ENCODE data around the gene CABYR. TPM values are rescaled to one million over a fixed set of nuclear protein-coding genes. Genes with fewer than 3 reads are reported as not detected.
"Not testable (repeated sequence)": the region's sequence is repeated elsewhere in the genome, so short reads cannot be mapped to it uniquely, and the experiment has no call there.

The CABYR gene
- total RNA-seq, 1 donor from 2014 or later = not detected

DNA sequence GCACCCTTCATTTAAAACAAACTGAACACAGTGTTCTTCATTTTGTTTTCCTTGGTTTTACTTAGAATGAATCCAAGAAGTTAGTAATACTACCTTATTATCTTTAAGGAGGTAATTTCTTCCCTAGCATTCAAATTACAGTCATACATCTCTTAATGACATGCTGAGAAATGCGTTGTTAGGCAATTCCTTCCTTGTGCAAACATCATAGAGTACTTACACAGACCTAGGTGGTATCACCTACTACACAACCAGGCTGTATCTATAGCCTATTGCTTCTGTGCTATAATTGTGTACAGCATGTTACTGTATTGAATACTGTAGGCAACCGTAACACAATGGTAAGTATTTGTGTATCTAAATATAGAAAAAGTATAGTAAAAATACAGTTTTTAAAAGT is 8.4 kb upstream of the CABYR start:
- no peak for DNase-seq (ENCODE audit: low spot score in 2 of 2)
- intact Hi-C loops (cut with DNase I) = no loop called here
- Histone ChIP-seq H3K27ac (no peak overlapping the region), H3K4me3 (no peak overlapping the region), H3K36me3 (peaks cover 0 to 5% of the 10 kb centered on the region in 2 donors), H3K4me1 (no peaks in the 10 kb centered on the region), H3K9me3 (no peaks in the 10 kb centered on the region), H3K27me3 (no peaks in the 10 kb centered on the region)
- TF ChIP-seq, protein P1, sequence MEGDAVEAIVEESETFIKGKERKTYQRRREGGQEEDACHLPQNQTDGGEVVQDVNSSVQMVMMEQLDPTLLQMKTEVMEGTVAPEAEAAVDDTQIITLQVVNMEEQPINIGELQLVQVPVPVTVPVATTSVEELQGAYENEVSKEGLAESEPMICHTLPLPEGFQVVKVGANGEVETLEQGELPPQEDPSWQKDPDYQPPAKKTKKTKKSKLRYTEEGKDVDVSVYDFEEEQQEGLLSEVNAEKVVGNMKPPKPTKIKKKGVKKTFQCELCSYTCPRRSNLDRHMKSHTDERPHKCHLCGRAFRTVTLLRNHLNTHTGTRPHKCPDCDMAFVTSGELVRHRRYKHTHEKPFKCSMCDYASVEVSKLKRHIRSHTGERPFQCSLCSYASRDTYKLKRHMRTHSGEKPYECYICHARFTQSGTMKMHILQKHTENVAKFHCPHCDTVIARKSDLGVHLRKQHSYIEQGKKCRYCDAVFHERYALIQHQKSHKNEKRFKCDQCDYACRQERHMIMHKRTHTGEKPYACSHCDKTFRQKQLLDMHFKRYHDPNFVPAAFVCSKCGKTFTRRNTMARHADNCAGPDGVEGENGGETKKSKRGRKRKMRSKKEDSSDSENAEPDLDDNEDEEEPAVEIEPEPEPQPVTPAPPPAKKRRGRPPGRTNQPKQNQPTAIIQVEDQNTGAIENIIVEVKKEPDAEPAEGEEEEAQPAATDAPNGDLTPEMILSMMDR (IDR thresholded peaks at IDR 0.05) = no peak

DNA sequence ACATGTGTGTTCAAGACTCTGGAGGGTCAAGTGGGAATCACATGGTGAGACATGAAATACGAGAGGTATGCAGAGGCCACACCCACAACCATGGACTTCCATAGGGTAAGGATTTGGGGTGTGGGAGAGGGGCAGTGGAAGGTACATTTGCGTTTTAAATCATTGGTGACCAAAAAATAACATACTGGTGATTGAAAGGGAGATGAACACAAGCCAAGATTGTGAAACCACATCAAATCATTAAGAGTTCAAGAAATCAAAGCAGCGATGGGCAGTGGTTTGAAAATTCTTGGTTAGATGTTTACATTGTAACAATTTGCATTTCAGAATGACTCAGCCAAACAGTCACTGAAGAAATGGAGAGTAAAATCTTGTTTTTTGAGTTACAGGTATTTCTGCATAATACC is 1.9 kb upstream of the CABYR start:
- TF ChIP-seq, protein P1 (IDR thresholded peaks at IDR 0.05) = no peak
- intact Hi-C loops (cut with DNase I) = no loop called here
- no peak overlapping the region for H3K4me3 ChIP-seq
- H3K27me3 ChIP-seq = no peaks in the 10 kb centered on the region
- H3K4me1 ChIP-seq = peaks cover 0 to 6% of the 10 kb centered on the region in 2 donors
- H3K27ac ChIP-seq = no peak overlapping the region
- H3K9me3 ChIP-seq = no peaks in the 10 kb centered on the region
- peaks cover 0 to 5% of the 10 kb centered on the region in 2 donors for H3K36me3 ChIP-seq
- DNase-seq (ENCODE audit: low spot score in 2 of 2) = no peak

DNA sequence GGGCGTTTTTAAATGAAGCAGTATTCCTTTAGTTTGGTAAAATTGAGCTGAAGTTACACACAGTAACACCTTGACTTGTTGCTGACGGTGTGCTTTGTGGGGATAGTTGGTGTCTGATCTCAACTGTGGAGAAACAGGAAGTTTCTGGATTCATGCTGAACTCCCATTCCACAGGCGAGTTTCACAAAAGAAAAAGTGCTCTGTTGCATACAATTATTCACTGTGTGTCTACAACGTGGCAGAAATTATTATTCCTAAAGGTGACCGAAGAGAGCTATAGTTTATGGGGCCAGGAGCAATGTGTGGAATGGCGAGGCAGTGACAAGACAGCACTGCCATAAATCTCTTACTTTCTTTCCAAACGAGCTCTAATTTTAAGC is 463 bp upstream of the CABYR start:
- no peaks in the 10 kb centered on the region for H3K27me3 ChIP-seq
- peak overlapping the region; percentile 55 to 69 for H3K27ac ChIP-seq
- peak overlapping the region; percentile 76 to 77 for H3K4me3 ChIP-seq
- H3K36me3 ChIP-seq = no peaks in the 10 kb centered on the region
- no peaks in the 10 kb centered on the region for H3K9me3 ChIP-seq
- TF ChIP-seq, protein P1 (IDR thresholded peaks at IDR 0.05) = no peak
- no peak for DNase-seq (ENCODE audit: low spot score in 2 of 2)
- H3K4me1 ChIP-seq = peaks cover 0 to 6% of the 10 kb centered on the region in 2 donors
- intact Hi-C loops (cut with DNase I) = loop anchor here (1.0 kb wide), 1 partner anchor 134 kb away; no protein-coding TSS in a partner anchor

DNA sequence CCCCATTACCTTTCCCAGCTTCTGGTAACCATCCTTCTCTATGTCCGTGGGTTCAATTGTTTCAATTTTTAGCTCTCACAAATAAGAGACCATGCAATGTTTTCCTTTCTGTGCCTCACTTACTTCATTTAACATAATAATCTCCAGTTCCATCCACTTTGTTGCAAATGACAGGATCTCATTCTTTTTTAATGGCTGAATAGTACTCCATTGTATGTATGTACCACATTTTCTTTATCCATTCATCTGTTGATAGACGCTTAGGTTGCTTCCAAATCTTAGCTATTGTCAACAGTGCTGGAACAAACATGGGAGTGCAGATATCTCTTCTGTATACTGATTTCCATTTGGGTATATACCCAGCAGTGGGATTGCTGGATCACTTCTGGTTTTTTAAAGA is 1.8 kb downstream of the CABYR start:
- Histone ChIP-seq H3K9me3 (no peaks in the 10 kb centered on the region), H3K4me3 (no peak overlapping the region), H3K4me1 (peaks cover 0 to 6% of the 10 kb centered on the region in 2 donors), H3K27me3 (no peaks in the 10 kb centered on the region), H3K27ac (no peak overlapping the region), H3K36me3 (no peaks in the 10 kb centered on the region)
- DNase-seq (ENCODE audit: low spot score in 2 of 2) = no peak
- TF ChIP-seq, protein P1 (IDR thresholded peaks at IDR 0.05) = no peak
- intact Hi-C loops (cut with DNase I) = no loop called here

DNA sequence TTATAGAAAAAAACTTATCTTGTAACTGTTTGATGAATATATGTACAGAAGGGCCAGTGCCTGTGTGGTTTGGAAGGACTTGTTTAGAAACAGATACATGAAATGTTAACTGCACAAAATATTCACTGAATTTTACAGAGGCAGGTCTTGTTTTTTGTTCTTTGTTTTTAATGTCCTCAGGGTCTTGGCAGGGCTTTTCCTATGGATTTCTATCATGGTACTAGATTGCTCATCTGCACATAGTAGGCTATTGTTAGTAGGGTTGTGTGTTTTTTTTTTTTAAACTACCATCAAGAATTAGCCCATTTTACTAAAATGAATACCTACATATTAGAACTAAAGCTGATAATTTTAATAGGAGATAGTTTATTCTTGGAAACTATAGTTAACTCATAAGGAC is 3.5 kb downstream of the CABYR start:
- Histone ChIP-seq H3K27ac (no peak overlapping the region), H3K27me3 (no peaks in the 10 kb centered on the region), H3K36me3 (no peaks in the 10 kb centered on the region), H3K9me3 (no peaks in the 10 kb centered on the region), H3K4me3 (no peak overlapping the region), H3K4me1 (peaks cover 0 to 6% of the 10 kb centered on the region in 2 donors)
- intact Hi-C loops (cut with DNase I) = no loop called here
- TF ChIP-seq, protein P1 (IDR thresholded peaks at IDR 0.05) = no peak
- DNase-seq (ENCODE audit: low spot score in 2 of 2) = no peak

DNA sequence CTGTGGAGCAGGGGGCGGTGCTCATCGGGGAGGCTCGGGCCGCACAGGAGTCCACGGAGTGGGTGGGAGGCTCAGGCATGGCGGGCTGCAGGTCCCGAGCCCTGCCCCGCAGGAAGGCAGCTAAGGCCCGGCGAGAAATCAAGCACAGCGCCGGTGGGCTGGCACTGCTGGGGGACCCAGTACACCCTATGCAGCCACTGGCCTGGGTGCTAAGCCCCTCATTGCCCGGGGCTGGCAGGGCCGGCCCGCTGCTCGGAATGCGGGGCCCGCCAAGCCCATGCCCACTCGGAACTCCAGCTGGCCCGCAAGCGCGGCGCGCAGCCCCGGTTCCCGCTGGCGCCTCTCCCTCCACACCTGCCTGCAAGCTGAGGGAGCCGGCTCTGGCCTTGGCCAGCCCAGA is 10.7 kb downstream of the CABYR start:
- intact Hi-C loops (cut with DNase I) = not testable (repeated sequence)

More for the DNA sequence above, 10.7 kb downstream of the CABYR start:
- DNase-seq (ENCODE audit: low spot score in 2 of 2); H3K4me1 ChIP-seq; H3K4me3 ChIP-seq; H3K36me3 ChIP-seq; H3K27me3 ChIP-seq; H3K27ac ChIP-seq; H3K9me3 ChIP-seq: not testable (repeated sequence)

Data from ascending aorta (tissue), 2 donors.